Measurements from ENCODE around the gene PPP1R15B. TPM values are rescaled to one million over a fixed set of nuclear protein-coding genes. Genes with fewer than 3 reads are reported as not detected.

PPP1R15B gene
- total and polyA plus RNA-seq, 2 experiments from 2014 or later = 34.0 to 77.0 TPM

DNA sequence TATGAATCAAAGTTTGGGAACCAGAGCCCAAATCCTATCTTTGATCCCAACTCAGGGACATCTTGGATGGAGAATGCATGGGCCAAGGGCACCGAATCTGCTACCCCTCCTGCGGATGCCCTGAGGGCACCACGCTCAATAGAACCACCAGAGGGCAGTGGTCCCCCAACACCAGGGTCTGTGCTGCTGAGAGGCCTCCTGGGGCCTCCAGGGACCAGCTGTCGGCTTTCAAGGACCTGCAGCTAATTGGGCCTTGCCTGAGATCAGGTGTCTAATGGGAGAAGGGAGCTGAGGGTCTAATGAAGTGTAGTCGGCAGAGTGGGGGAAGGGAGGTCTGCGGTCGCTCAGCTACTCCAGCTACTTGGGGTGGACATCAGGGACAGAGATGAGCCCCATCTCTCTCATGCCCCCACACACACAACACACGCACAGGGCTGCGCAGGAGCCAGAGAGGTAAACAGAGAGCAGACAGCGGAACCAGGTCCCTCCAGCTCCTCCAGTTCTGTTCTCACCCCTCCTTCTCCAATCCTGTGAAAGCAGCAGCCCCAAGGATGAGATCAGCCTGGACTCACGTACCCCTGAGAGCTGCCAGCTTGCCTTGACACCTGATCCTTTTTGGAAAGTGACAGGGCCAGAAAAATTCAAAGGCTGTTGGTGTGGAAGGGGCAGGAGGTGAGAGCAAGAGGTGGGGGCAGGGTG lies 34.9 kb upstream of the PPP1R15B start:
- DNase-seq (ENCODE audit: low spot score) = peak; percentile 84
- Histone ChIP-seq H4K20me1 (ENCODE audit: insufficient read depth, poor library complexity, severe bottlenecking) (no peaks in the 10 kb centered on the region), H3K27me3 (no peaks in the 10 kb centered on the region), H2AFZ (no peak overlapping the region), H3K79me2 (no peaks in the 10 kb centered on the region), H3K4me1 (ENCODE audit: insufficient read depth) (peaks cover 15% of the 10 kb centered on the region), H3K9me3 (ENCODE audit: low read depth) (no peaks in the 10 kb centered on the region), H3K27ac (no peak overlapping the region), H3K4me3 (no peak overlapping the region), H3K9me2 (replicated peaks; ENCODE audit: insufficient read depth) (no peaks in the 10 kb centered on the region), H3K36me3 (replicated peaks; ENCODE audit: insufficient read depth, low read depth) (no peaks in the 10 kb centered on the region), H3K4me2 (no peak overlapping the region)
- TF ChIP-seq EZH2 (IDR thresholded peaks at IDR 0.05; ENCODE audit: borderline replicate concordance) = no peak
- no peak for TF ChIP-seq EZH2phosphoT487 (IDR thresholded peaks at IDR 0.05; ENCODE audit: low read depth, severe bottlenecking, unreplicated experiment)
- TF ChIP-seq, protein P1, sequence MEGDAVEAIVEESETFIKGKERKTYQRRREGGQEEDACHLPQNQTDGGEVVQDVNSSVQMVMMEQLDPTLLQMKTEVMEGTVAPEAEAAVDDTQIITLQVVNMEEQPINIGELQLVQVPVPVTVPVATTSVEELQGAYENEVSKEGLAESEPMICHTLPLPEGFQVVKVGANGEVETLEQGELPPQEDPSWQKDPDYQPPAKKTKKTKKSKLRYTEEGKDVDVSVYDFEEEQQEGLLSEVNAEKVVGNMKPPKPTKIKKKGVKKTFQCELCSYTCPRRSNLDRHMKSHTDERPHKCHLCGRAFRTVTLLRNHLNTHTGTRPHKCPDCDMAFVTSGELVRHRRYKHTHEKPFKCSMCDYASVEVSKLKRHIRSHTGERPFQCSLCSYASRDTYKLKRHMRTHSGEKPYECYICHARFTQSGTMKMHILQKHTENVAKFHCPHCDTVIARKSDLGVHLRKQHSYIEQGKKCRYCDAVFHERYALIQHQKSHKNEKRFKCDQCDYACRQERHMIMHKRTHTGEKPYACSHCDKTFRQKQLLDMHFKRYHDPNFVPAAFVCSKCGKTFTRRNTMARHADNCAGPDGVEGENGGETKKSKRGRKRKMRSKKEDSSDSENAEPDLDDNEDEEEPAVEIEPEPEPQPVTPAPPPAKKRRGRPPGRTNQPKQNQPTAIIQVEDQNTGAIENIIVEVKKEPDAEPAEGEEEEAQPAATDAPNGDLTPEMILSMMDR (IDR thresholded peaks at IDR 0.05; ENCODE audit: poor library complexity) = peak; percentile 62
- WGBS (ENCODE audit: low lambda C conversion rate, missing lambda C conversion rate) = 56% methylated on average over 11 of the region's 11 CpGs

DNA sequence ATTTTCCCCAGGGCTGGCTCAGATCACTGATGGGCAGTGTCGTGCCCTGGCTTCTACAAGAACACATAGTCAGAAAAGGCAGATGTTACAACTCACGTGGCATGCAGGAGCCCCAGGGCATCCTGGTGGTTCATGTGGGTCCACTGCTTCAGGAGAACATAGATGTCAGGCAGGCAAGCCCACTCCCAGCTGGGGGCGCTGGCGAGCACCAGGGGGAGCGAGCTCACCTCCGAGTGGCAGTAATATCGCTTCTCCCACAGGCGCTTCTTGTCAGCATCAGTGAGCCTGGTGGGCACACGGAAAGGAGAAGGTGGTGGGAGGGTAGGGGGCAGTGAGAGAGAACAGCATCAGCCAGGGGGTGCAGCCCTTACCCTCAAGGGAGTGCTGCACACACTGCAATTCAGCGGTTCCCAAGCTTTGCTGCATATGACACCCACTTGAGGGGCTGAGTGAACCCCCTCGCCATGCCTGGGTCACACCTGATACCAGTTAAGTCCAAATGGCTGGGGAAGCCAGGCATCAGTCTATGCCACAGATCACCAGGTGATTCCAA lies 34.3 kb upstream of the PPP1R15B start:
- no peak overlapping the region for H3K4me2 ChIP-seq
- no peaks in the 10 kb centered on the region for H3K9me3 ChIP-seq (ENCODE audit: low read depth)
- no peaks in the 10 kb centered on the region for H3K36me3 ChIP-seq (replicated peaks; ENCODE audit: insufficient read depth, low read depth)
- TF ChIP-seq EZH2phosphoT487 (IDR thresholded peaks at IDR 0.05; ENCODE audit: low read depth, severe bottlenecking, unreplicated experiment) = no peak
- no peak for TF ChIP-seq EZH2 (IDR thresholded peaks at IDR 0.05; ENCODE audit: borderline replicate concordance)
- TF ChIP-seq, protein P1 (IDR thresholded peaks at IDR 0.05; ENCODE audit: poor library complexity) = peak; percentile 32
- WGBS (ENCODE audit: low lambda C conversion rate, missing lambda C conversion rate) = 65% methylated on average over 11 of the region's 11 CpGs
- H3K9me2 ChIP-seq (replicated peaks; ENCODE audit: insufficient read depth) = no peaks in the 10 kb centered on the region
- H3K4me3 ChIP-seq = no peak overlapping the region
- H2AFZ ChIP-seq = no peak overlapping the region
- H4K20me1 ChIP-seq (ENCODE audit: insufficient read depth, poor library complexity, severe bottlenecking) = no peaks in the 10 kb centered on the region
- peaks cover 9% of the 10 kb centered on the region for H3K4me1 ChIP-seq (ENCODE audit: insufficient read depth)
- H3K27me3 ChIP-seq = no peaks in the 10 kb centered on the region
- H3K27ac ChIP-seq = no peak overlapping the region
- no peaks in the 10 kb centered on the region for H3K79me2 ChIP-seq
- peak; percentile 51 for DNase-seq (ENCODE audit: low spot score)

DNA sequence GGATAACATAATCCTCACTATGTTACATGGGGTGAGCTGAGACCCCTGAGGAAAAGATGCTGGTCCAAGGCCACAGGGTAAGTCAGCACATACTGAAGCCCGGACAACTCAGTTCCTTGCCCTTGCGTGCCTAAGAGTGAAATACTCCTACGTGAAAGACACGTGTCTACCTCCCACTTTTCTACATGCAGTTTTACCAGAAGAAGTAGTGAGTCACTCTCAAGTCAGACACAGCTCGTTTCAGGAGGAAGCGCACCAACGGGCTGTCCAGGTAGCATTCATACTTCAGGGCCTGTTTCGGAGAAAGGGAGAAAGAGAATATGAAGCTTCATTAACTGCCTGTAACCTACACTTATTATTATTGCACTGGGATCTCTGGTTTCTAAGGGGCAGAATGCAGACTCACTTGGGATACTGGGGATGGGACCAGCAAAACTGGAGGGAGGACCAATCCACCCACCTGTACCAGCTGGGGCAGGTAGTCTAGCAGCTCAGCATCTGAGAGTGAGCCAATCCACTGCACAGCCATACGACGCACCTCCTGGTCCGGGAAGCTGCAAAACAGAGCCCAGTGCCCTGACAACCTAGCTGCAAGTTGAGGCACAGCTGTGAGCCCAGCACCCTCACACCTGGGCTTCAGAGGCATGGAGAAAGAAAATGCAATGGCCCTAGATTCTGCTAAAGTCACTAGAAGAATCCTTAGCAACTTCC lies 32.4 kb upstream of the PPP1R15B start:
- H3K9me2 ChIP-seq (replicated peaks; ENCODE audit: insufficient read depth) = no peaks in the 10 kb centered on the region
- H3K4me1 ChIP-seq (ENCODE audit: insufficient read depth) = no peaks in the 10 kb centered on the region
- no peaks in the 10 kb centered on the region for H4K20me1 ChIP-seq (ENCODE audit: insufficient read depth, poor library complexity, severe bottlenecking)
- TF ChIP-seq, protein P1 (IDR thresholded peaks at IDR 0.05; ENCODE audit: poor library complexity) = no peak
- no peak for TF ChIP-seq EZH2 (IDR thresholded peaks at IDR 0.05; ENCODE audit: borderline replicate concordance)
- TF ChIP-seq EZH2phosphoT487 (IDR thresholded peaks at IDR 0.05; ENCODE audit: low read depth, severe bottlenecking, unreplicated experiment) = no peak
- WGBS (ENCODE audit: low lambda C conversion rate, missing lambda C conversion rate) = 83% methylated on average over 11 of the region's 11 CpGs
- H2AFZ ChIP-seq = no peak overlapping the region
- H3K79me2 ChIP-seq = no peaks in the 10 kb centered on the region
- no peak for DNase-seq (ENCODE audit: low spot score)
- no peak overlapping the region for H3K4me3 ChIP-seq
- H3K9me3 ChIP-seq (ENCODE audit: low read depth) = no peaks in the 10 kb centered on the region
- H3K36me3 ChIP-seq (replicated peaks; ENCODE audit: insufficient read depth, low read depth) = no peaks in the 10 kb centered on the region
- no peak overlapping the region for H3K4me2 ChIP-seq
- H3K27me3 ChIP-seq = no peaks in the 10 kb centered on the region
- peak overlapping the region; percentile 31 for H3K27ac ChIP-seq
